Measurements from ENCODE around the gene NDUFV1.

The NDUFV1 gene

DNA sequence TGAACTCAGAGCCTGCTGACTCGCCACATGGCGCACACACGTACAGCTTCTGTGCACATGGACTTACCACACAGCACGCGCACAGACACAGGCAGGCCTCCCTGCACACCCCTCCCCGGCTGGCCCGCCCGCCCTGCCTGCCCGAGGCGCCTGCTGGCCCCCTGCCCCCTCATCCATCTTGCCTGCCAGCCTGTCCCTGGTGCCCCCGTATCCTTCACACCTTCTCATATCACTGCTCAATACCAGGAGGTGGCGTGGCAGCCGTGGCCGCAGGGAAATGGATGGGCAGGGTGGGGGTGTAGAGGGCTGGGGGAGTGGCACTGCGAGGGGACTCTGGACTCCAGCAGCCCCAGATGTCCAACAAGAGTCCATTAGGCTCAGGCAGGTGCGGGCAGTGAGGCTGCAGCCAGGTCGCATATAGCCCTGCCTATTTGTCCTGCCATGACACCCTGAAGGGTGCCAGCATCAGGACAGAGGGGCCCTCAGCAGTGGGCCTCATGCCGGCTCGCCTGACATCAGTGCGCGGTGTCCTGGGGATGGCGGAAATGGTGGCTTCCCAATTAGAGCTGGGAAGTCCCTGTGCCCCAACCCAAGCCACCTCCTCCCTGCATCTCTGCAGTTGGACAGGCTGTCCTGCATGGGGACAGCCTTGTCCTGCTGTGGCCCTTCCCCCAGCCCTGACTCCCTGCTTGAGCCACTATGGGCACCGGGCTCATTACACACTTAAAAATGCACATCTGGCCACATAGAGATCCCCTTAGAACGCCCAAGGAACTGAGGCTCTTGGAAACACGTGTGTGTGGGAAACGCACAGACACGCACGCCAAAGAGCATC is 34.8 kb downstream of the NDUFV1 start:
- no peak for DNase-seq

DNA sequence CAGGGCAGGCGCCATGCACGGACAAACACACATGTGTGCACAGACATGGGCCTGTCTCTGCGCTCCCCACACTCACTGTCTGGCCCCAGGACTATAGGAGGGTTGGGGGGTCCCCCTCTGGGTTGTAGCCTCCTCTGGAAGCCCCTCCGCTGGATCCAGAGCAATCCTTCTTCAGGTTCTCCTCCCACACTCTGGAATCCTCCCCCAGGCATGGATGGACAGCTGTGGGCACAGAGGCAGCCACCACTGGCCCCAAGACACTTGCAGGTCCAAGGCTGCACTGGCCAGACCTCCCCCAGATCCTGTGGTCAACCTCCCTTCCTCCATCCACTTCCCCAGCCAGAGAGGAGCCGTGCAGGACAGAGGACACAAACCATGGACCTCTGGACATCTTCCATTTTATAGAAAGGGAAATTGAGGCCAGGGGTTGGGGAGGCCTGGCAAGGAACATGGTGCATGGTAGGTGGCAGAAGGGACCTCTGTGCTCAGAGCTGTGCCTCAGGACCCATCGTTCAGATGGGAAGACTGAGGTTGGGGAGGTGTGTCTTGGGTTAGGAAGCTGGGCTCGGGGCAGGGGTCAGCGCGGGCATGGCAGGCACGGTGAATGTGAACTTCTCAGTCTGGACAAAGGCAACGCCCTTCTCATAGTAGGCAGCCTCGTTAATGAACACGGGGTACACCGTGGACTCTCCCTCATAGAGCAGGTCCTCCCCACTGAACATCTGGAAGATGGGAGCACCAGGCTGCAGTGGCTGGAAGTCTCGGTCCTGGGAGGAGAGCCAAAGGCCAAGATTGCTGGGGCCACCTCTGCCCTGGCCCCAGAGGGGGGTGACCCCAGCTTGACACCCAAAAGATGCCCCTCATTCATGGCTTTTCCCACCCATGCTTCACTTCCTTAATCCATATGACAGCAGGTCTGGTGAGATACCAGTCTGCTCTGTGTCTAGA is 35.7 kb downstream of the NDUFV1 start:
- no peak for DNase-seq

GRCh38 chr11:67644042-67644441 is 37.3 kb downstream of the NDUFV1 start:
- DNase-seq = no peak

GRCh38 chr11:67644472-67645418 is 38.0 kb downstream of the NDUFV1 start:
- DNase-seq = no peak

GRCh38 chr11:67645521-67646461 is 39.1 kb downstream of the NDUFV1 start:
- DNase-seq = no peak

DNA sequence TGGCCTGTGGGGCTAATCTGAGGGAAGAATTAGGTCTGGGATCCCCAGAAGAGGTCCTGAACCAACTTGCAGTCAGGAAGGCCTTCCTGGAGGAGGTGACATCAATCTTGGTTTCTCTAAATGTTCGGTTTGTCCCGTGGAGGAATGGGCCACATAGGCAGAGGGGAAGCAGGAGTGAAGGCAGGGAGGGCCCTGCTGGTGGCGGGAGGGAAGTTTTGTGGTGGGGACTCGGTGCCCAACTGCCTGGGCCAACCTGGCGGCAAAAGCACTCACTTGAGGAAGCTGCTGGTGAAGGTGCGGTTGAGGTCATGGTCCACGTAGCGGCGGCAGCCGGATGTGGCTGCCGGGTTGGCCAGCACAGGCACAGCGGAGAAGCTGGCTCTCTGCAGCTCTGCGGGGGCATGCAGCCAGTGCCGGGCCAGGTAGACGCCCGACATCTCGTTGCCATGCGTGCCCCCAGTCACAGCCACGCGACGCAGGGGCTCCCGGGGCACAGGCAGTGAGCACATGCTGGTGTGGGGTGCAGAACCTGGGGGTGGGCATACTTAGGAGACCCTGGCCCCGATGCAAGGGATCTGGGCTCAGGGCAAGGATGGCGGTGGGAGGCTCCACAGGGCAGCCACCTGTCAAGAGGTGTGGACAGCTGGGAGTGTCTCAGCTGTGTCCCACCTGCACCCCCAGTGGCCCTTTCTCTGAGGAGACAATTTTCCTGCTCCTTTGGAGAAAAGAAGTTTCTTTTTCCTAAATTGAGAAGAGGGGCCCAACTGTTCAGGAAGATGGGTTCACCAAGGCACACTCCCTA is 40.0 kb downstream of the NDUFV1 start:
- peak; percentile 57 for DNase-seq

GRCh38 chr11:67647471-67647870 is 40.7 kb downstream of the NDUFV1 start:
- no peak for DNase-seq

GRCh38 chr11:67648140-67648795 is 41.5 kb downstream of the NDUFV1 start:
- DNase-seq = peak; percentile 63

DNA sequence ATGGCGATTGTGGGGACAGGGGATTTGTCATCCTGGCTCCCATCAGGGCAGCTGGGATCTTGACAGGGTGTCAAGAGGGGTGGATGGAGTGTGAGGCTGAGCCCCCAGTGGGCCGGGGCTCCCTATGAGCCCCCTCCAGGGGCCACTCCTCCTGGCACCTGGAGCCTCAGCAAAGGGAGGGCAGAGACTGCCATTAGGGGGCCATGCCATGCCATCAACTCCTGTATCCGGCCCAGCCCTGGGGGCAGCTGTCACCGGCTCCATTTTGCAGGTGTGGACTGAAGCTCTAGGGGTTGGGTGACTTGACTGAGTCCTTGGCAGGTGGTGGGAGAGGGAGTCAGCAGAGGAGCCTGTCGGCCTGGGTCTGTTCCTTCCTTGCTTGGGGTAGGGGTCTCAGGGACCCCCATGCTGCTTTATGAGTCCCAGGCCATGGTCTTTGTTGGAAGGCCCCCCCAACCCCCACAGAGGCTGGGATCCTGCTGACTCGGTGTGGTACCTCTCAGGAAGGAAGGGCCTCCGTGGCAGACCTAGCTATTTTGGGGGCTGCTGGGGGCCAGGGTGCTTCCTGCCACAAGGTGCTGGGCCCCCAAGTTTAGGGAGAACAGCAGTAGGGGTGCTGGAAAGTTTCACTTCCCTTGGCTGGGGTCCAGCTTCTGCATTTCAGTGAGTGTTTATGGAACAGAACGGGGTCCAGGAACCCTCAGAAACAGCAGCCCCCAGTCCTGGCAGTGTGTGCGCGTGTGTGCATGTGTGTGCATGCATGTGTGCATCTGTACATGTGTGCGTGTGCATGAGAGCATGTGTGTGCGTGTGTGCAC is 42.3 kb downstream of the NDUFV1 start:
- DNase-seq = no peak

DNA sequence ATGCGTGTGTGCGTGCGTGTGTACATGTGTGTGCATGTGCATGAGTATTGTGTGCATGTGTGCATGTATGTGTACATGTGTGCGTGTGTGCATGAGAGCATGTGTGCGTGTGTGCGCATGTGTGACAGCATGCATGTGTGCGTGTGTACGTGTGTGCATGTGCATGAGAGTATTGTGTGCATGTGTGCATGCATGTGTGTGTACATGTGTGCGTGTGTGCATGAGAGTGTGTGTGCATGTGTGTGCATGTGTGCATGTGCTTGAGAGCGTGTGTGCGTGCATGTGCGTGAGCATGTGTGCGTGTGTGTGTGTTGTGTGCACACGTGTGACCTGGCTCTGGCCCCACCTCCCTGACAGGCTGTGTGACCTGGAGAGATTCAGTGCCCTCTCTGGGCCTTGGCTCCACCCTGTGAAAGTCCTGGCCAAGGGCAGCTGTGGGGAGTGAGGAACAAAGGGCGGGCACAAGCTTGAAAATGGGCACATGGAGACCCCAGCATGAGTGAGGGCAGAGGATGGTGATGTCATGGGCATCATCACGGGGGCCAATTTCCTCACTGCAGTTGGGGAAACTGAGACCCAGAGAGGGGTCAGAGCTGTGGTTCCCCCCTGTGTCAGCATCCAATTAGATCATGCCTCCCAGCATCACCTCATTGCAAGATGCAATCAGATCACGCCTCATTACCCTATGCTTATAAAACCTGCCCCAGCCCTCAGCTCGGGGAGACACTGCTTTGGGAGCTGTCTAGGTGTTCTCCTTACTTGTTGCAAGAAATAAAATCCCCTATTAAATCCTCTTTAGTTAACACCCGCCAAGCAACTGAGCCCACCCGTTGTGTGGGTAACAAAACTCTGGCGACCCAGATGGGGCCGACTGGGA is 43.1 kb downstream of the NDUFV1 start:
- DNase-seq = no peak

DNA sequence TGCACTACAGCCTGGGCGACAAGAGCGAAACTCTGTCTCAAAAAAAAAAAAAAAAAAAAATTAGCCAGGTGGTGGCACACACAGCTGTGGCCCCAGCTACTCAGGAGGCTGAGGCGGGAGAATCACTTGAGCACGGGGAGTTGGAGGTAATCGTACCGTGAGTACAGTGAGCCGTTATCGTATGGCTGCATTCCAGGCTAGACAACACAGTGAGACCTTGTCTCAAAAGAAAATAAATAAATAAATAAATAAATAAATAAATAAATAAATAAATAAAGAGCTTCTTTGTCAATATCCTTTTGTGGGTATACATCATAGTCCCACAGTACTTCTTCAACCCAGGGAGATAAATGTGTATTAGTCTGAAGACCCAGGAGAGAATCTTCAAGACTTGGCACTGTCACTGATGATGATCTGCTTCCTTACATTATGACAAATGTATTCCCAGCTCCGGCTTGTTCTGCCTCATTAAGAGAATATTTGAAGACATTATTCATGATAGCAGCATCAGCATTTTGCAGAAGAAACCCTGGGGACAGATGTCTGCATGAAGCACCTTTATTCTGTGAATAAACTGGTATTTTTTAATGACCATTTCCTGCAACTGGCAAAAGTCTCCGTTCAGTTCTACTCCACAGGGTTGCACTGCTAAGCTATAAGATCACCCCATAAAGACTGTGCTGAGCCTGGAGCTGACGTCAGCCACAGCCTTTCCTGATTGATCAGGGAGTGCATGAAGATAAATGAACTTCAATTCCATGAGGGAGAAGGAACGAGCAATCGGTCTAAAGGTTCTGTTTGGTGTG is 45.4 kb downstream of the NDUFV1 start:
- no peak for DNase-seq

GRCh38 chr11:67652965-67653845 is 46.5 kb downstream of the NDUFV1 start:
- no peak for DNase-seq

GRCh38 chr11:67654225-67654624 is 47.5 kb downstream of the NDUFV1 start:
- no peak for DNase-seq

DNA sequence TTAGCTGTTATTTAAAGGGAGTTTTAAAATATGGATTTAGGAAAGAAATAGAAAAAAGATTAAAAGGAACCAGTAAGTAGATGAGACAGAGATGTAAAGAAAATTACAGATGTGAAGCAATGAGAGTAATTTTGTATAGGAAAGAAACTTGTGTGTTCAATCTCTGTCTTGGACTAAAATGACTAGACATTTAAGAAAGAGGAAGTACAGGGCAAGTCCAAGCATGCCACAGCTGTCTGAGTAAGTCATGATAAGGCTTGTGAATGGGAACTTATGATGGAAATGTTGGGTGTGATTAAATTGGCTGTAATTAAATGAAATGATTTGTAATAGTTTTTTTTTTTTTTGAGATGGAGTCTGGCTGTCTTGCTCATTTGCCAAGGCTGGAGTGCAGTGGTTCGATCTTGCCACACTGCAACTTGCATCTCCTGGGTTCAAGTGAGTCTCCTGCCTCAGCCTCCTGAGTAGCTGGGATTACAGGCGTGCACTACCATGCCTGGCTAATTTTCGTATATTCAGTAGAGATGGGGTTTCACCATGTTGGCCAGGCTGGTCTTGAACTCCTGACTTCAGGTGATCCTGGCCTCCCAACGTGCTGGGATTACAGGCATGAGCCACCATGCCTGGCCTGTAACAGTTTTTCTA is 49.7 kb downstream of the NDUFV1 start:
- DNase-seq = no peak

DNA sequence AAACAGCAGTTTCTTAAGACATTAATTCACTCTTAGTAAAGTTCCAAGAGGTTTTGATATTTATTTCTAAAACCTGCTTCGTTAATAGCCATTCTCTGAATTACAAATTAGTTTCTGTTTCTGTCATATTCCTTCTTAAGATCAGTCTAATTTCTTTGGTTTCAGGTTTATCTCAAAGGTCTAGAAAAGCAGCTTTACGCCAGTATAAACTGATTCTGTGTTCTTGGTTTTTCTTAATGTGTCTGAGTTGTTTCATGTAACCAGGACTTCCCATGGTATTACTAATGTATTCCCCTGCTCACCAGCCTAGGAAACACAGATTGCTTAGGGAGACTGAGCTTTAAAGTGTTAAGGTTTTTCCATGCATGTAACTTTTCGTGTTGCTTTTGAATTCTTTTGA is 50.6 kb downstream of the NDUFV1 start:
- DNase-seq = no peak
